GM12878 (cell line): Measurements from ENCODE around the gene LYG1. TPM values are rescaled to one million over a fixed set of nuclear protein-coding genes. Genes with fewer than 3 reads are reported as not detected.

ENCODE experiments used
- ATAC-seq: fragments of 200-7000 bp; cut with Tn5 transposase; 3 replicates; pipeline ENCODE4 v1.9.1; 2020; ENCODE audit warnings: mild to moderate bottlenecking, moderate library complexity
- BruUV-seq: library from RNA; stranded (reverse); fragments of 400-500 nt; replicated peaks from 2 replicates; lab custom pipeline; 2021; lab: Mats Ljungman, UMichigan
- CTCF ChIA-PET: fragments of 300-600 bp; sonication (Branson Sonifier 250); formaldehyde crosslinking; extraction: SDS; loops from one replicate; lab custom pipeline; 2021; ENCODE audit warnings: inconsistent platforms; lab: Yijun Ruan, JAX
- POLR2A ChIA-PET: fragments of 350-600 bp; formaldehyde crosslinking; extraction: SDS; loops from one replicate; lab custom pipeline; 2021; ENCODE audit warnings: inconsistent platforms; lab: Charles Lee
- RAD21 ChIA-PET: fragments of 300-600 bp; sonication (Branson Sonifier 250); formaldehyde crosslinking; loops from one replicate; lab custom pipeline; 2023; ENCODE audit warnings: antibody characterized with exemption; ENCODE audit not compliant: unreplicated experiment; lab: Charles Lee
- SMC1A ChIA-PET: fragments of 300-600 bp; sonication (Branson Sonifier 250); formaldehyde crosslinking; loops from one replicate; lab custom pipeline; 2023; ENCODE audit not compliant: unreplicated experiment, uncharacterized antibody; lab: Charles Lee
- DNase-seq: peaks from one replicate; pipeline ENCODE4 v3.0.0-alpha.2; 2011; ENCODE audit warnings: low read depth, low spot score
- FAIRE-seq: peaks from 3 replicates; lab custom pipeline; 2011; peaks lifted over from hg19 to GRCh38; lab: Jason Lieb, UNC
- H2AFZ ChIP-seq: 2 replicates; pipeline ENCODE4 v1.6.0; 2011; ENCODE audit warnings: low read depth, low read length, control low read depth; ENCODE audit not compliant: control insufficient read depth
- H3K27ac ChIP-seq: 2 replicates; pipeline ENCODE4 v1.5.1; 2011; ENCODE audit warnings: control low read depth; ENCODE audit not compliant: control insufficient read depth, insufficient read depth
- H3K27me3 ChIP-seq, 2 experiments: replicated peaks in 1 of 2; 2 replicates each; pipeline versions ENCODE4 v1.6.0 to v1.6.1; 2011; ENCODE audit warnings: low read length in 1 of 2; ENCODE audit not compliant: control insufficient read depth in 2 of 2, insufficient read depth in 2 of 2
- H3K36me3 ChIP-seq, 2 experiments: 2 replicates each; pipeline ENCODE4 v1.5.1; 2011; ENCODE audit warnings: low read length in 1 of 2; ENCODE audit not compliant: control insufficient read depth in 2 of 2, insufficient read depth in 2 of 2
- H3K4me1 ChIP-seq: 2 replicates; pipeline ENCODE4 v1.6.1; 2011; ENCODE audit warnings: mild to moderate bottlenecking, low read length, moderate library complexity, mixed read lengths; ENCODE audit not compliant: control insufficient read depth, insufficient read depth
- H3K4me2 ChIP-seq: 2 replicates; pipeline ENCODE4 v1.6.0; 2011; ENCODE audit warnings: control low read depth; ENCODE audit not compliant: control insufficient read depth, insufficient read depth
- H3K4me3 ChIP-seq: fragments of 200-600 bp; sonication (generic); 2 replicates; pipeline ENCODE4 v1.5.1; 2016
- H3K79me2 ChIP-seq: 2 replicates; pipeline ENCODE4 v1.6.0; 2011; ENCODE audit warnings: low read length; ENCODE audit not compliant: control insufficient read depth, insufficient read depth
- H3K9ac ChIP-seq: 2 replicates; pipeline ENCODE4 v1.8.0; 2011; ENCODE audit warnings: low read length, control low read depth, mixed read lengths; ENCODE audit not compliant: control insufficient read depth, insufficient read depth
- H3K9me3 ChIP-seq: replicated peaks from 3 replicates; pipeline ENCODE4 v1.5.1; 2011; ENCODE audit warnings: mild to moderate bottlenecking, low read length; ENCODE audit not compliant: control insufficient read depth, insufficient read depth
- H4K20me1 ChIP-seq: 2 replicates; pipeline ENCODE4 v1.6.0; 2011; ENCODE audit not compliant: control insufficient read depth, insufficient read depth
- ASH2L ChIP-seq: fragments of 300-600, 200-600 bp; sonication (generic); IDR thresholded peaks from 2 replicates; pipeline ENCODE4 v1.6.1; 2017; ENCODE audit warnings: low read depth, mild to moderate bottlenecking, borderline replicate concordance
- ELK1 ChIP-seq: IDR thresholded peaks from 2 replicates; pipeline ENCODE4 v1.6.1; 2012; ENCODE audit warnings: low read depth, low read length, improper control_type of control experiment
- NFYA ChIP-seq: IDR thresholded peaks from 2 replicates; pipeline ENCODE4 v1.6.1; 2011; ENCODE audit warnings: low read depth, mild to moderate bottlenecking, low read length, improper control_type of control experiment, borderline replicate concordance
- SPI1 ChIP-seq: IDR thresholded peaks from 2 replicates; pipeline ENCODE4 v1.6.1; 2011; ENCODE audit warnings: low read depth, mild to moderate bottlenecking, low read length, moderate library complexity, borderline replicate concordance; ENCODE audit not compliant: insufficient read depth
- SUZ12 ChIP-seq: fragments of 200-600 bp; sonication (generic); IDR thresholded peaks from one replicate; pipeline ENCODE4 v1.6.1; 2018; ENCODE audit warnings: antibody characterized with exemption, mild to moderate bottlenecking; ENCODE audit not compliant: unreplicated experiment
- ZNF274 ChIP-seq: IDR thresholded peaks from one replicate; pipeline ENCODE4 v1.8.0; 2011; ENCODE audit not compliant: insufficient read length, insufficient read depth
- WGBS: methylation state at CpG from one replicate; pipeline ENCODE4 v1.1.6; 2016; ENCODE audit warnings: low lambda C conversion rate; ENCODE audit not compliant: insufficient replicate concordance, insufficient coverage; ENCODE audit errors: missing lambda C conversion rate; 5-methylcytosine and 5-hydroxymethylcytosine counted together
- in situ Hi-C: fragments of 300-500 bp; cut with MboI; formaldehyde crosslinking; loops from 9 replicates; pipeline ENCODE4 v1.14.3; 2018; ENCODE audit warnings: mixed read lengths
- intact Hi-C: fragments of 100-400 bp; cut with micrococcal nuclease; formaldehyde crosslinking; loops from one replicate; pipeline ENCODE4 v1.14.2; 2022; ENCODE audit not compliant: unreplicated experiment
- polyA plus RNA-seq, 11 experiments: library from polyadenylated mRNA; depleted of rRNA in 4 of 11; unstranded in 6 of 11; stranded (reverse) in 5 of 11; fragments of >200 nt; fragmentation: Nextera tagmentation in 4 of 11; fragmentation: Illumina TruSeq in 1 of 11; extraction: Ambion mirVana in 4 of 11; extraction: Trizol in 1 of 11; gene quantifications; 1 replicate in 1 of 11; 2 replicates in 10 of 11; pipeline versions ENCODE4 v1.2.1 to v1.2.3, GENCODE V29; 2011 to 2016; ENCODE audit warnings: inconsistent platforms in 2 of 11, missing spikeins in 2 of 11, low read depth in 1 of 11
- total RNA-seq, 4 experiments: library from RNA; depleted of rRNA in 3 of 4; stranded (reverse); fragments of >200 nt in 3 of 4; fragmentation: Illumina TruSeq in 1 of 4; extraction: Trizol in 1 of 4; gene quantifications; 2 replicates each; pipeline versions ENCODE4 v1.2.1 to v1.2.3, GENCODE V29; 2013 to 2021

Gene LYG1
- total and polyA plus RNA-seq, 10 of the 15 experiments (the other 5 are each of a cell fraction or from before 2014, with no cell fraction given) = 0.27 to 1.3 (median 0.79) TPM; not detected in 1

DNA sequence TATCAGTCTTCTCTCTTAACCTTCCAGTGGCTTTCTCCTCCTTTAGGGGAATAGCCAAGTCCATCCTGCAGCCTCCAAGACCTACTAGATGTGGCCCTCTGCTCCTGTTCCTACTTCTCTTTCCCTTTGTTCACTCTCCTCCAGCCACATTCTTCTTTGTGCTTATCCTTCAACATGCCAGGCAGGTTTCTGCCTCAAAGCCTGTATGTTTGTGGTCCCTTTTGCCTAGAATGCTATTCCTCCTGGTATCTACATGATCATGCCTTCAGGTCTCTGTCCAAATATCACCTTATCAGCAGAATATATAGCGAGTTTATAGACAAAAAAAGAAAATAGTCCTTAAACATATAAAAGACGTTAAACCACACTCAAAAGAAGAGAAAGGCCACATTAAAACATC lies 51.0 kb downstream of the LYG1 start:
- H2AFZ ChIP-seq = no peak overlapping the region
- H3K79me2 ChIP-seq = no peaks in the 10 kb centered on the region
- FAIRE-seq (no peak), DNase-seq (no peak), ATAC-seq (no peak)
- no peak overlapping the region for H3K9ac ChIP-seq
- TF ChIP-seq ELK1 (no peak), ZNF274 (no peak)
- ChIA-PET CTCF (no interaction called here), SMC1A (no interaction called here), POLR2A (no interaction called here), RAD21 (no interaction called here)
- WGBS = 43% methylated on average over 2 of the region's 2 CpGs
- BruUV-seq = no TSS peak
- H3K4me3 ChIP-seq = no peak overlapping the region
- no peaks in the 10 kb centered on the region for H3K9me3 ChIP-seq
- H3K4me1 ChIP-seq = no peaks in the 10 kb centered on the region
- no peak overlapping the region for H3K4me2 ChIP-seq
- H3K36me3 ChIP-seq = no peaks in the 10 kb centered on the region
- in situ Hi-C loops = no loop called here
- intact Hi-C loops = no loop called here
- no peak overlapping the region for H3K27ac ChIP-seq
- no peaks in the 10 kb centered on the region for H4K20me1 ChIP-seq
- H3K27me3 ChIP-seq = no peaks in the 10 kb centered on the region

DNA sequence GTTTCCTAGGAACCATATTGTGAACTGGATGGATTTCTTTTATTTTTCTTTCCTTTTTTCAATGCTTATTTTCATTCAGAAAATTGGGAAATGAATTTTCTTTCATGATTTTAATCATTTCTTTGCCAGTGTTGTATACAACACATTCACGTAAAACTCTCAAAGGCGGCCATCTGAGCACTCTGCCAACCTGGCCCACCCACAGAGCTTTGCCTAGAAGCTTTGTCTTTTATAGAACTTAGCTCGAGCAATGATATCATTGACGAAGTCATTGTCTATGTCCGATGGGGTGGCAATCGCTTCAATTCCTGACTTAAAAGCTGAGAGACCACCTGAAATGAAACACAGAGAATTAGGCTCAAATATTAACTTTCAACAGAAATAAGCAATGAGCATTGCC lies 58.8 kb downstream of the LYG1 start:
- H4K20me1 ChIP-seq = no peaks in the 10 kb centered on the region
- no peaks in the 10 kb centered on the region for H3K36me3 ChIP-seq
- WGBS = 83% methylated on average over 6 of the region's 6 CpGs
- H3K4me2 ChIP-seq = no peak overlapping the region
- no peak overlapping the region for H3K4me3 ChIP-seq
- CTCF ChIA-PET = no interaction called here
- no peaks in the 10 kb centered on the region for H3K4me1 ChIP-seq
- intact Hi-C loops (no loop called here), in situ Hi-C loops (no loop called here)
- DNase-seq (no peak), ATAC-seq (no peak), FAIRE-seq (no peak)
- no peak overlapping the region for H2AFZ ChIP-seq
- no peaks in the 10 kb centered on the region for H3K9me3 ChIP-seq
- BruUV-seq = no TSS peak
- no peak overlapping the region for H3K27ac ChIP-seq
- SMC1A ChIA-PET = no interaction called here
- no peaks in the 10 kb centered on the region for H3K79me2 ChIP-seq
- no peak for TF ChIP-seq NFYA
- no peak for TF ChIP-seq ASH2L
- TF ChIP-seq SUZ12 = no peak
- no peak for TF ChIP-seq SPI1
- H3K9ac ChIP-seq = no peak overlapping the region
- POLR2A ChIA-PET = no interaction called here
- H3K27me3 ChIP-seq = no peaks in the 10 kb centered on the region
- RAD21 ChIA-PET = no interaction called here
